GM06990 (cell line): Measurements from ENCODE around the gene DNAJB5.

Source experiments
- DNase-seq: peaks from one replicate; pipeline ENCODE4 v3.0.0-alpha.2; 2011; ENCODE audit not compliant: insufficient read length; ENCODE audit errors: extremely low read depth
- H3K27me3 ChIP-seq: replicated peaks from 2 replicates; pipeline ENCODE4 v1.6.0; 2011; ENCODE audit warnings: low read length; ENCODE audit not compliant: control insufficient read depth, insufficient read depth
- H3K36me3 ChIP-seq: 2 replicates; pipeline ENCODE4 v1.5.1; 2011; ENCODE audit warnings: low read length; ENCODE audit not compliant: control insufficient read depth, insufficient read depth
- H3K4me3 ChIP-seq: replicated peaks from 2 replicates; pipeline ENCODE4 v1.5.1; 2011; ENCODE audit warnings: low read depth, mild to moderate bottlenecking, control low read depth, low read length
- CTCF ChIP-seq: IDR thresholded peaks from 2 replicates; pipeline ENCODE4 v1.5.1; 2011; ENCODE audit warnings: low read length, control low read depth, mild to moderate bottlenecking, inconsistent platforms; ENCODE audit not compliant: insufficient read depth, poor library complexity, severe bottlenecking

Gene DNAJB5

GRCh38 chr9:34976992-34977391 lies 12.6 kb upstream of the DNAJB5 start:
- no peak for DNase-seq
- no peaks in the 10 kb centered on the region; the same call in 1 of the 2 replicates for H3K27me3 ChIP-seq
- H3K4me3 ChIP-seq = no peak overlapping the region
- TF ChIP-seq CTCF = no peak
- no peaks in the 10 kb centered on the region for H3K36me3 ChIP-seq

- Histone ChIP-seq H3K27me3 (no peaks in the 10 kb centered on the region), H3K36me3 (no peaks in the 10 kb centered on the region), H3K4me3 (no peak overlapping the region)
- DNase-seq = no peak
- TF ChIP-seq CTCF = no peak
These were observed 9.3 kb upstream of the DNAJB5 start for GRCh38 chr9:34980181-34980761.

- H3K27me3 ChIP-seq = no peaks in the 10 kb centered on the region
- no peak for TF ChIP-seq CTCF
- no peaks in the 10 kb centered on the region for H3K36me3 ChIP-seq
- no peak overlapping the region for H3K4me3 ChIP-seq
- no peak for DNase-seq
These were observed 7.2 kb upstream of the DNAJB5 start for GRCh38 chr9:34982361-34982760.

- peak; percentile 39 for DNase-seq
- TF ChIP-seq CTCF = no peak
- H3K4me3 ChIP-seq = no peak overlapping the region
- no peaks in the 10 kb centered on the region for H3K27me3 ChIP-seq
- H3K36me3 ChIP-seq = no peaks in the 10 kb centered on the region
These were observed 6.3 kb upstream of the DNAJB5 start for GRCh38 chr9:34983209-34983608.

- Histone ChIP-seq H3K27me3 (no peaks in the 10 kb centered on the region), H3K36me3 (no peaks in the 10 kb centered on the region), H3K4me3 (no peak overlapping the region)
- no peak for TF ChIP-seq CTCF
- no peak for DNase-seq
These were observed 5.5 kb upstream of the DNAJB5 start for GRCh38 chr9:34984049-34984448.

GRCh38 chr9:34985311-34985899 lies 4.1 kb upstream of the DNAJB5 start:
- Histone ChIP-seq H3K36me3 (no peaks in the 10 kb centered on the region), H3K4me3 (no peak overlapping the region), H3K27me3 (no peaks in the 10 kb centered on the region)
- no peak for DNase-seq
- peak; percentile 87 for TF ChIP-seq CTCF
